ENCODE results near the gene HIPK4.
"Not testable (repeated sequence)": the region's sequence is repeated elsewhere in the genome, so short reads cannot be mapped to it uniquely, and the experiment has no call there.

HIPK4 gene

DNA sequence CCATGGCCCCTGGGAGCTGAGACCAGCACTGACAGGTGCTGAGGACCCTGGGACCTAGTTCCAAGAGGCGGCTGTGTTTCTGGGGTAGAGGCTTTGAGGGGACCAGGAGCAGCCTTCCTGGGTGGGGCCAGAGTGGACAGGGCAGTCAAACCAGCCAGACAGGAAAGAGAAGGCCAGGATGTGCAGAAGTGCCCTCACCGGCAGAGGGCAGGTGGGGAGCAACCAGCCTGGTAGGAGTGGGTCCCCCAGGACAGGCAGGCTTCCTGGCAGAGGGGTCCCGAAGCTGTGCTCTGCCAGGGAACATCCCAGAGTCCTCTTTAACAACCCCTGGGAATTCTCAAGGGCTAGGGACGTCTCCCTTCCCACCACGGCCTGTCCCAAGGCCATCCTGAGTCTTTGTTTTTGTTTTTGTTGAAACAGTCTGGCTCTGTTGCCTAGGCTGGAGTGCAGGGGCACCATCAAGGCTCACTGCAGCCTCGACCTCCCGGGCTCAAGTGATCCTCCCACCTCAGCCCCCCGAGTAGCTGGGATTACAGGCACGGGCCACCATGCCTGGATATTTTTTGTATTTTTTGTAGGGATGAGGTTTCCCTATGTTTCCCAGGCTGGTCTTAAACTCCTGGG lies 3.0 kb upstream of the HIPK4 start:
- peak; percentile 64 for DNase-seq (ENCODE audit: low spot score)

DNA sequence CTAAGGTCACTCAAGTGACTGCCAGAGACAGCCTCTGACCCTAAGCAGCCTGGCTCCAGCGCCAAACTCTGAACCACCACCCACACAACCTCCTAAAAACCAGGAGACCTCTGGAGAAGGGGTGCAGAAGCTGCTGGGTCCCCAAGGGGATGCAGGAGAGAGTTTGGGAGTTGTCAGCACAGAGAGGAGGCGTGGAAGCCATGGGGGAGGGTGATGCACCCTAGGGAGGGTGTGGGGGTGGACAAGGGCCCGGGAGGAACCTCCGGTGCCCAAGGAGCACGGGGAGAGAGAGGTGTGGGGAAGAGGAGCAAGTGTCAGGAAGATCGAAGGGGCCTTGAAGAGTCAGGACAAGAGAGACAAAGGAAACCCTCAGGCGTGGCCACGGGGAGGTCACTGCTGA lies 2.1 kb upstream of the HIPK4 start:
- DNase-seq (ENCODE audit: low spot score), result no peak

DNA sequence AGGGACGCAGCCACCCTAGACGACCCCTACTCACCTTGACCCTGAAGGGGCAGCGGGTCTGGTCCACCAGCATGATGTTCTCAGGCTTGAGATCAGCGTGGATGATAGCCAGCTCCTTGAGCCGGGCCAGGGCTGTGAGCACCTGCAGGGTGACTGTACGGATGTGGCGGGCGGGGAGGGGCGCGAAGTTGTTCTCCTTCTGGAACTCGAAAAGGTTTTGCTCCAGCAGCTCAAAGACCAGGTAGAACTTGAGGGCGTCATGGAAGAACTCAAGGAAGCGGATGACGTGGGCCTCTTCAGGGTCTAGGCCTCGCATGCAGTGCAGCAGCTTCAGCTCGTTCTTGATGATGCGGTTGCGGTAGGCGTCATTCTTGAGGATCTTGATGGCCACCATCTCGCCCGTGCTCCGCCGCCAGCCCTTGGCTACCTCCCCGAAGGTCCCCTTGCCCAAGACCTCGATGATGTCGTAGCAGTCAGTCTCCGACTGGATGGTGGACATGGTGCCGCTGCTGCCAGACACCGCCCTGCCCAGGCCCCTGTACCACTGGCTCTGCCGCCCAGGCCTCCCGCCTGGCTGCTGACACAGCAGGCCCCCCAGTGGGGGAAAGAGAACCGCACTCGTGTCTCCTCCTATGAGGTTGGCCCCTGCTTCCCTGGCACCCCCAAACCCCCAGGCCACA lies 437 bp downstream of the HIPK4 start:
- no peak for DNase-seq (ENCODE audit: low spot score)

DNA sequence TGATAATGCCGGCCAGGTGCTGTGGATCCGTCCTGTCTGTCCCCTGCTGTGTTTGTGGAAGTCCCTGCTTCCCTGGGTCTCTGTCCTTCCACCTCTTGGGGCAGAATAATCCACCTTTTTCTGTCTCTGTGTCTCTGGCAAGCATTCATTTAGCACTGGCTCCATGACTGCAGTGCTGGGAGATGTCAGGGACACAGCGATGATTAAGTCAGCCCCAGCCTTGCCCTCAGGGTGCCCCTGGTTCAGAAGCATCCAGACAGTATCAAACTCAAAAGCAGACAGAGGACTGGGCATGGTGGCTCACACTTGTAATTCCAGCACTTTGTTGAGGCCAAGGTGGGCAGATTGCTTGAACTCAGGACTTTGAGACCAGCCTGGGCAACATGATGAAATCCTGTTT lies 1.5 kb downstream of the HIPK4 start:
- no peak for DNase-seq (ENCODE audit: low spot score)

DNA sequence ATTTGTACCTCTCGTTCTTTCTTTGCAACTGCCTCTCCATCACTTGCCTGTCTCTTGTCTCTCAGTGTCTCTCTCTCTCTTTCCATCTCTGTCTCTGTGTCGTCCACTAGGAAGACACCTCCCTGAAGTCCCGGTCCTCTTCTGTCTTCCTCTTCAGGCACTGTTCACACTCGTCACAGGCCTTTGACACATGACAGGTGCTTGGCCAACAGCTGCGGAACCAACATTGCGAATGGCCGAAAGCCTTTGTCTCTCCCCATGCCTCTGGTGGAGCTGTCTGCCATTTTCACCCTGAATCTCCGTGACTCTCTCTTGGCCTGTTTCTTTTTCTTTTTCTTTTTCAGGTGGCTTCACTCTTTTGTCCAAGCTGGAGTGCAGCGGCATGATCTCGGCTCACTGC lies 2.8 kb downstream of the HIPK4 start:
- DNase-seq (ENCODE audit: low spot score), result no peak

DNA sequence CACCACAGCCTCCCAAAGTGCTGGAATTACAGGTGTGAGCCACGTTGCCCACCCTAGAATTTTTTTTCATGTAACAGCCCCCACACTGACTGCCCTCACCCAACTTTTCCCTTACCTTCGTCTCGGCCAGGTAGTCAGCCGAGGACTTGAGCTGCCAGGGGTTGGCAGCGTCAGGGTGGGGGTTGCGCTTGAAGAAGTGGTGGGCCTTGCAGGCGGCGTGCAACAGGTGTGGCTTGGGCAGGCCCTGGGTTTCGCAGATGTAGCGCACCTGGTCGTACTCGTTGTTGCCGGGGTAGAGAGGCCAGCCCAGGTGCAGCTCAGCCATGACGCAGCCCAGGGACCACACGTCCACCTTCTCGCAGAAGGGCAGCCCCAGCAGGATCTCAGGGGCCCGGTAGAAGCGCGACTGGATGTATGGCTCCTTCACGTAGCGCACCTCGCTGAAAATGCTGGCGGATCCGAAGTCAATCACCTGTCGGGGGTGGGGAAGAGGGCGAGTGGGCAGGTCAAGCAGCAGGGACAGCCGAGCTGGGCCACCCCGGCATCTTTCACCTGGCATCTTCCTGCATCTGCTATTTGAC lies 6.2 kb downstream of the HIPK4 start:
- DNase-seq (ENCODE audit: low spot score), result no peak

DNA sequence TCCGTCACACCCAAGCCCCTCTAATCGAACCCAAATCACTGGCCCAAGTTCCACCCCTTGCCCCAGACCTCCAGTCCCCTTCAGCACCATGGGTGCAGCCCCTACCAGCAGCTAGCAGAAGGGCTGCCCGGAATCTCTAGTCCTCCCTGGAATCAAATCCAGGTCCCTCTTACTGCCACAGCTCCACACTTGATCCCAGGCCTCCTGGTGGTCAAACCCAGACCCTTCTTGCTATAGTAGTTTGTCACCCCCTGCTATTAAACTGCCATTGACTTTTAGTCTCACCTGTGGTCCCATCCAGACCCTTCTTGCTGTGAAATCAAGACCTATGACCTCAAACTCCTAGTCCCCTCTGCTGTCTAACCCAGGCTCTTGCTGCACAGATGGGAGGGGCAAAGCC lies 8.7 kb downstream of the HIPK4 start:
- peak; percentile 58 for DNase-seq (ENCODE audit: low spot score)

DNA sequence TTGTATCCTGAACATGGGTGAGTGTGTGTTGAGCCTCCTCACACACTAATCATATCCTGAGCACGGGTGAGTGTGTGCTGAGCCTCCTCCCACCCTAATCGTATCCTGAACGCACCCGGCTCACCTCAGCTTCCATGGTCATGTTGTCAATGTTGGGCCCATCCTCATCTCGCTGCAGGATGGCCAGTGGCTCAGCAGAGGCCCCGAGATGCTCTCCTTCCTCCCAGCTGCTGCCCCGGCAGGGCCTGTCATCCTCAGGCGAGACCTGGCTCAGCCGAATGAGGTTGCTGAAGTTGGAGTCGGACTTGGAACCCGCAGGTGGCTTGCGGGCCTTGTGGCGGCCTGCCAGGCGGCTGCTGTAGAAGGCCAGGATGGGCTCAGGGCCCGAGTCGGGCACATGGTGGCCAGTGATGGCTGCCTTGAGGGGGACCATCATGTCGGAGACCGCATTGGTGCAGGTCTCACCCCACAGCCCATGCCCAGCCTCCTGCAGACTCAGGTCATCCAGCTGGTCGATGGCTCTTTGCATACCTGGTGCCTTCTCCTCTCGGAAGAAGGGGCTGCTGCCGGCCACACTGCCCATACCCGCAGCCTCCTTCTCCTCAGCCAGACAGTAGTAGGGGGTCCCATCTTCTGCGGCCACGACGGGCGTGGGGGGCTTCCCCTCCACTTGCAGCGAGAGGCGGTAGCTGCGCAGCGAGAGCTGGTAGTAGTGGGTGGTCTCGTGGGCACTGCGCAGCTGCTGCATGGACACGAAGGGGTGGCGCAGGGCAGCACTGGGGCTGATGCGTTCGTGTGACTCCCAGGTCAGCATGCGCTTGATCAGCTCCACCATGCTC lies 9.6 kb downstream of the HIPK4 start:
- no peak for DNase-seq (ENCODE audit: low spot score)

DNA sequence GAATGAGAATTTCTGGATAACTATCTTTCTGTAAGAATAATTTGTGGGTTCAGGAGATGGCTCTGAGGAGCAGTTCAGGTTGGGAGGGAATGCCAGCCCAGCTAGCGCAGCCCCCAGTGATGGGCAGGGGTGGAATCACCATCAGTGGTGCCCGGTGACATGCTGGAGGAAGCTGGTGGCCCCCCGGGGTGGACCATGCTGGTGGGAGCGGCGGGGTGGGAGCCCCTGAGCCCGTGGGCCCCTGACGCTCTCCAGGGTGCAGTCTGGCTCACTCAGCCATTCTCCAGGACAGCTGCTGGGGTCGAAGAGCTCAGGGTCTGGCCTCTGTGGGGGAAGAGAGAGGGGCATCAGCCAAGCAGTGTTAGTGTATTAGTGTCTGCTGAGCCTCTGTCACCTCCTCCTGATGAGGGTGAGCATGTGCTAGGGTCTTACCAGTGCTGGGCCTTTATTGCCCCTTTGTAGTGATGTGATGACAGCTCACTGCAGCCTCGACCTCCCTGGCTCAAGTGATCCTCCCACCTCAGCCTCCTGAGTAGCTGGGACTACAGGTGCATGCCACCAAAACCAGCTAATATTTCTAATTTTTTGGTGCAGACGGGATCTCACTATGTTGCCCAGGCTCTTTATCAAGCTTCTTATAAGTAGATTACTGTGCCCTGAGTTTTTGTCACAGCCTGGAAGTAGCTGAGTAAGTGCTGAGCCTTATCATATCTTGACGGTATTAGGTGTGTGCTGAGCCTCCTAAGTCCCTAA lies 10.4 kb downstream of the HIPK4 start:
- no peak for DNase-seq (ENCODE audit: low spot score)

DNA sequence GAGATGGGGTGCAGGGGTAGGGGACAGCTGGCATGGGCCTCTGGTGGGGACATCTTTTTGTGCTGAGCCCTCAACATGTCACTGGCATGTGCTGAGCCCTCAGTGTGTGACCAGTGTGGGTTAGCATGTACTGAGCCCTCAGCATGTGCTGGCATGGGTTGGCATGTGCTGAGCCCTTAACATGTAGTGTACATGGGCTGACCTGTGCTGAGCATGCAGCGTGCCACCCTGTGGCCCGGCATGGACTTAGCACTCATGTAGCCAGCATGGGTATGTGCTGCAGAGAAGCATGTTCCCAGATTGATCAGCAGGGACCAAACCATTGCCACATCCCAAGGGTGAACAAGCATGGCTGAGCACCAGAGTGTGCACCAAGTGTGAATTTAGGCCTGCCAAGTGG lies 11.5 kb downstream of the HIPK4 start:
- no peak for DNase-seq (ENCODE audit: low spot score)

DNA sequence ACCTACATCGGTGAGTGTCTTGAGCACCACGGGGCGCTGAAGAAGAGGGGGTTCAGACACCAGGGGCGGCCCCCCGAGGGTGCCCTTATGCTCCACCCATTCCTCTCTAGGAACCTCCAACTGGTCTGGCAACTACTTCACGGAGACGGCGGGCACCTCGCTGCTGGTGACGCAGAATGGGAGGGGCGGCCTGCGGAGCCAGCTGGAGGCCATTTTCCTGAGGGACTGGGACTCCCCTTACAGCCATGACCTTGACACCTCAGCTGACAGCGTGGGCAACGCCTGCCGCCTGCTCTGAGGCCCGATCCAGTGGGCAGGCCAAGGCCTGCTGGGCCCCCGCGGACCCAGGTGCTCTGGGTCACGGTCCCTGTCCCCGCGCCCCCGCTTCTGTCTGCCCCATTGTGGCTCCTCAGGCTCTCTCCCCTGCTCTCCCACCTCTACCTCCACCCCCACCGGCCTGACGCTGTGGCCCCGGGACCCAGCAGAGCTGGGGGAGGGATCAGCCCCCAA lies 12.1 kb downstream of the HIPK4 start:
- DNase-seq (ENCODE audit: low spot score), result no peak

DNA sequence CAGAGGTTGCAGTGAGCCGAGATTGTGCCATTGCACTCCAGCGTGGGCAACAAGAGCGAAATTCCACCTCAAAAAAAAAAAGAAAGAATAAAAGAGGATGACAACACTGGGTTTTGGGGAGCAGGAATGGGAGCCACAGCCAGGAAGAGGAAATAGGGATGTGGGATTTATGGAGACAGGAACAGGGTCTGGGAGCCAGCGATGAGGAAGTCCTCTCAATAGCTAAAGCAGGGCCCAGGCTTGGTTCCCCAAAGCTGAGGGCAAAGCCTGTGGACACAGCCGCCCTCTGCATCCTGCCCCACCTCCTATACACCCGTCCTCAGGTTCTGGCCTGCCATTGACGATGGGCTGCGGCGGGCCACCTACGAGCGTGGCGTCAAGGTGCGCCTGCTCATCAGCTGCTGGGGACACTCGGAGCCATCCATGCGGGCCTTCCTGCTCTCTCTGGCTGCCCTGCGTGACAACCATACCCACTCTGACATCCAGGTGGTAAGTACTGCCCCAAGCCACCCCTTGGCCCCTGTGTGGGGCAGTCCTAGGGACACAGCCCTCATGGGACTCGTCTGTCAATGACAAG lies 13.6 kb downstream of the HIPK4 start:
- DNase-seq (ENCODE audit: low spot score), result no peak

DNA sequence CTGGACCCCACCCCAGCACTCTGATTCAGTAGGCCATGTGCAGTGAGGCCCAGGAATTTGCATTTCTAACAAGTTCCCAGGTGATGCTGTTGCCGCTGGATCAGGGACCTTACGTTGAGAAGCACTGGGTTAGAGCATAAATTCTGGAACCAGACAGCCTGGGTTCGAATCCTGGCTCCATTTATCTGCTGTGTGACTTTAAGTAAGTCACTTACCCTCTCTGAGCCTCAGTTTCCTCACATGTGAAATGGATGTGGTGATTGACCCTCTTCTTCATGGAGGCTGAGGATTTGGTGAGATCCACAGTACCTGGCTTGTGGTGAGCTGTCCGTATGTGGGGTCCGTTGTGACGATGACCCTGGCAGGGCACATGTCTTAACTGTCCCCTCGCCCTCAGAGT lies 15.9 kb downstream of the HIPK4 start:
- no peak for DNase-seq (ENCODE audit: low spot score)

DNA sequence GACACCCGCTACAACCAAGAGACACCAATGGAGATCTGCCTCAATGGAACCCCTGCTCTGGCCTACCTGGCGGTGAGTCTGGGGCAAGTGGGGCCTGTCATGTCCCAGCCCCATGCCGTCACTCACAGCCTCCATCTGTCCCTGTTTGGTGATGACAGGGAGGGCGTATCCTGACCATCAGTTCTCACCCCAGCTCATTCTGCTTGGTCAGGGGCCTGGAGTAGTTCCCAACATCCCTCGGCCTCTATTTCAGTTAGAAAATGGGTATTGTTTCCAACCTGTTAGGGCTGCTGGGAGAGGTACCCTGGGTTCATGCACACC lies 18.2 kb downstream of the HIPK4 start:
- DNase-seq (ENCODE audit: low spot score), result no peak

DNA sequence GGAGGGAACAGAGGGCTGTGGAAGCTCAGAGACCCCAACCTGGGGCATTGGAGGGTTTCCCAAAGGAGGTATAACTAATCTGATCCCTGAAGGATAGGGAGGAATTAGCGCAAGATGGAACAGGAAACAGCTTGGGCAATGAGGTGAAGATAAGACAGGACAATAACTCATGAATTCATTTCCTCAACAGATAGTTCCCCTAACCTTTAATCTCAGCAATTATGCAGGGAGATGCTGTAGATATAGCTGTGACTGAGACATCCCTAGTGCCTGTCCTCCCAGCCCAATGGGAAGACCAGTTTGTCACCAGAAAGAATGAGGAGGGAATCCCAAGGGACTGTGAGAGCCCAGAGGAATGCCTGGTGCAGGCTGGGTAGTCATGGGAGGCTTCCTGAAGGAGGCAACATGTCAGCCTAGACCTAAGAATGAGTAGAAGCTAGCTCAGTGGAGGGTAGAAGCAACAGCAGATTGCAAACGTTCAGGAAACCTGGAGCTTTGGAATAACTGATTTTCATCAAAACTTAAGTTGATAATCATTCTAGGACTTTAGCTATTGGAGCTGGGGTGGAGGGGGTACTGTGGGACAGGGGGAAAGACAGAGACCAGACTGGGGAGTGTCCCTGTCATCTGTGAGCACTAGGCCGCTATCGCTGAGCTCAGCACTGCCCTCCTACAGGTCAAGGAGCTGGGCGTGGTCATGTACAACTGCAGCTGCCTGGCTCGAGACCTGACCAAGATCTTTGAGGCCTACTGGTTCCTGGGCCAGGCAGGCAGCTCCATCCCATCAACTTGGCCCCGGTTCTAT lies 18.8 kb downstream of the HIPK4 start:
- DNase-seq (ENCODE audit: low spot score), result no peak

DNA sequence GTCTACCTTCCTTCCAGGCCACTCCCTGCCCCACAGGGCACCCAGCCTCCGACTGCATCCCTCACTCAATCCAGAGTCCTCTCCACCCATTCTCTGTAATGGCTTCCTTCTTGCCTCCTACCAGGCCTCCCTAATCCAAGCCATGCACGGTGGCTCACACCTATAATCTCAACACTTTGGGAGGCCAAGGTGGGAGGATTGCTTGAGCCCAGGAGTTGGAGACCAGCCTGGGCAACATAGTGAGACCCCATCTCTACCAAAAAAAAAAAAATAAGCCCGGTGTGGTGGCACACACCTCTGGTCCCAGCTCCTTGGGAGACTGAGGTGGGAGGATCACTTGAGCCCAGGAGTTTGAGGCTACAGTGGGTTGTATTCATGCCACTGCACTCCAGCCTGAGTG lies 19.7 kb downstream of the HIPK4 start:
- DNase-seq (ENCODE audit: low spot score), result not testable (repeated sequence)

DNA sequence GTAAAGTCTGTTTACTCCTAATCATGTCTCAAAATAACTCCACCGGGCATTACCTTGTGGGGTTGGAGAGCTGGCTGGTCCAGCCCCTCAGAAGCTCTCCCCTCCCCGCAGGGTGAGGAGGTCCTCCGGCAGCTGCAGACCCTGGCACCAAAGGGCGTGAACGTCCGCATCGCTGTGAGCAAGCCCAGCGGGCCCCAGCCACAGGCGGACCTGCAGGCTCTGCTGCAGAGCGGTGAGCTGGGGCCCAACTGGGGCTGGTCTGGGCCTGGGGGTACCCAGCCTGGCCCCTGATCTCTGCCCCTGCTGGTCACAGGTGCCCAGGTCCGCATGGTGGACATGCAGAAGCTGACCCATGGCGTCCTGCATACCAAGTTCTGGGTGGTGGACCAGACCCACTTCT lies 20.2 kb downstream of the HIPK4 start:
- no peak for DNase-seq (ENCODE audit: low spot score)

DNA sequence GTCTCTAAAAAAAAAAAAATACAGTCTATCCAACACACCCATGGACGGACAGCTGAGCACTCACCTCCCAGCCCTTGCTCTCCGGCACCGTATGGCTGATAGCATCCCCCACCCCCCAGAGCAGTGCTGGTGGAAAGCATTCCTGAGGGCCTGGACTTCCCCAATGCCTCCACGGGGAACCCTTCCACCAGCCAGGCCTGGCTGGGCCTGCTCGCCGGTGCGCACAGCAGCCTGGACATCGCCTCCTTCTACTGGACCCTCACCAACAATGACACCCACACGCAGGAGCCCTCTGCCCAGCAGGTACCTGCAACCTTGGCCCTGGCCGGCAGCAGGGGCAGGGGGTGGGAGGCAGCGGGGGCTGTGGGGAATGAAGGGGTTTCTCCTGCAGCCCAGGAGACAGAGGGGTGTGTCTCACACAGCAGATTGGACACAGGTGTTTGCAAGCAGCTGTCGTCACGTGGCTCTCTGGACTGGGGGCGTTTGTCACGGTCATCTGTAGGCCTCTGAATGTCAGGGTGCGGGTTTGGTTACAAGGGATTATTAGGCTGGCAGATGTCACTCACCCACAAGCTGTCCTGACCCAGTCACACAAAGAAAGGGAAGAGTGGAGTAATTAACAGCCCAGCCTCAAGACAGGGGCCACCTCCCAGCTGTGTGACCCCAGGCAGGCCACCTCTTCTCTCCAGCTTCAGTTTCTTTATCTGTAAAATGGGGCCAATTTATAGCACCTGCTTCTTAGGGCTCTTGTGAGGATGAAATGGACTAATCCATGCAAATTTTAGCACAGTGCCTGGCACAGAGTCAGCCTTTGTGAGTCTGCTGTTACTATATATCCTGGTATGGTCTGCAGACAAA lies 22.2 kb downstream of the HIPK4 start:
- no peak for DNase-seq (ENCODE audit: low spot score)

DNA sequence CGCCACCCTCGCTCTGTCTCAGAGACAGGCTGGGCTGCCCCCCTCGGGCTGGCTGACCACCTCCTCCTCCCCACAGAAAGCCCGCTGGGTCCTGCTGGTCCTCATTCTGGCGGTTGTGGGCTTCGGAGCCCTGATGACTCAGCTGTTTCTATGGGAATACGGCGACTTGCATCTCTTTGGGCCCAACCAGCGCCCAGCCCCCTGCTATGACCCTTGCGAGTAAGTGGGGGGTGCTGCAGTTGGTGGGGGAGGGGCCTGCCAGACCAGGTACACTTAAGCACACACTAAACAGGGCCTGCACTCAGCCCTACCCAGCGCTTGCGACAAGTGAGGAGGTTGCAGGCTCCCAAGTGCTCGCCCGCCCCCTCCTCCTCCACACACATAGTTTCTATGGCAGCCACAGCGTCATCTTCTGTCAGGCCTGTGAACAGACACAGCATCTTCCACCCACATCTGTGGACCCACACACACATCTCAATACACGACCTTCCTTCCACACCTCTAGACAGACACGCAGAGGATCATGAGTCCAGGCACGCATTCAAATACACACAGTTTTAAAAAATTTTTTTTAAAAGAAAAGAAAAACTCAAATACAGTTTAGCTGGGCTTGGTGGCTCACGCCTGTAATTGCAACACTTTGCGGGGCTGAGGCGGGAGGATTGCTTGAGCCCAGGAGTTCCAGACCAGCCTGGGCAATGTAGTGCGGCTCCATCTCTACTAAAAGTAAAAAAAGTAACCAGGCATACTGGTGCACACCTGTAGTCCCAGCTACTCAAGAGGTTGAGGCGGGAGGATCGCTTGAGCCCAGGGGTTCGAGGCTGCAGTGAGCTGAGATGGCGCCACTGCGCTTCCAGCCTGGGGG lies 23.1 kb downstream of the HIPK4 start:
- peak; percentile 89 for DNase-seq (ENCODE audit: low spot score)
